Loucy (cell line): ENCODE results near the gene CMTM3.
"Not testable (repeated sequence)": the region's sequence is repeated elsewhere in the genome, so short reads cannot be mapped to it uniquely, and the experiment has no call there.

Experiments
- H2AFZ ChIP-seq: fragments of 200-600 bp; sonication (generic); 2 replicates; pipeline ENCODE4 v1.6.0; 2016; ENCODE audit warnings: antibody characterized with exemption, mild to moderate bottlenecking, low read length, moderate library complexity
- H3F3A ChIP-seq: fragments of 200-600 bp; 2 replicates; pipeline ENCODE4 v1.6.0; 2016; ENCODE audit warnings: antibody characterized with exemption, low read depth, mild to moderate bottlenecking
- H3K27me3 ChIP-seq: fragments of 200-600 bp; sonication (generic); 2 replicates; pipeline ENCODE4 v1.6.1; 2014; ENCODE audit warnings: low read length, mild to moderate bottlenecking; ENCODE audit not compliant: insufficient read depth, poor library complexity, severe bottlenecking
- H3K36me3 ChIP-seq: fragments of 200-600 bp; sonication (generic); 2 replicates; pipeline ENCODE4 v1.6.1; 2016; ENCODE audit warnings: low read length; ENCODE audit not compliant: insufficient read depth
- H3K4me1 ChIP-seq: fragments of 200-600 bp; sonication (generic); 2 replicates; pipeline ENCODE4 v1.5.1; 2014; ENCODE audit warnings: low read length, mild to moderate bottlenecking; ENCODE audit not compliant: insufficient read depth, poor library complexity, severe bottlenecking
- H3K4me2 ChIP-seq: fragments of 200-600 bp; sonication (generic); 2 replicates; pipeline ENCODE4 v1.6.0; 2014; ENCODE audit warnings: antibody characterized with exemption, low read length, low read depth, mild to moderate bottlenecking; ENCODE audit not compliant: poor library complexity, severe bottlenecking
- H3K4me3 ChIP-seq: fragments of 200-600 bp; sonication (generic); 2 replicates; pipeline ENCODE4 v1.5.1; 2014; ENCODE audit warnings: low read length, mild to moderate bottlenecking, mixed read lengths; ENCODE audit not compliant: poor library complexity, severe bottlenecking
- H3K79me2 ChIP-seq: fragments of 200-600 bp; sonication (generic); 2 replicates; pipeline ENCODE4 v1.6.1; 2014; ENCODE audit warnings: low read length; ENCODE audit not compliant: insufficient read depth
- H3K9ac ChIP-seq: fragments of 200-600 bp; sonication (generic); 2 replicates; pipeline ENCODE4 v1.6.0; 2014; ENCODE audit warnings: mild to moderate bottlenecking, low read depth, low read length, moderate library complexity; ENCODE audit not compliant: poor library complexity, severe bottlenecking
- H3K9me2 ChIP-seq: fragments of 200-600 bp; sonication (generic); replicated peaks from 2 replicates; pipeline ENCODE4 v1.6.1; 2016; ENCODE audit warnings: low read depth, low read length, mixed read lengths
- H3K9me3 ChIP-seq: fragments of 200-600 bp; sonication (generic); 2 replicates; pipeline ENCODE4 v1.6.1; 2014; ENCODE audit warnings: mild to moderate bottlenecking, antibody characterized with exemption, low read length, low read depth; ENCODE audit not compliant: insufficient read depth
- H4K20me1 ChIP-seq: fragments of 200-600 bp; sonication (generic); 2 replicates; pipeline ENCODE4 v1.6.0; 2014; ENCODE audit warnings: antibody characterized with exemption, low read length, mild to moderate bottlenecking; ENCODE audit not compliant: insufficient read depth, poor library complexity, severe bottlenecking
- EZH2phosphoT487 ChIP-seq: fragments of 200-600 bp; IDR thresholded peaks from 2 replicates; pipeline ENCODE4 v1.6.1; 2018; ENCODE audit warnings: antibody characterized with exemption, mild to moderate bottlenecking, moderate library complexity, borderline replicate concordance
- TF ChIP-seq, protein P1 (sequence below): fragments of 200-600 bp; sonication (generic); conservative IDR thresholded peaks from 2 replicates; pipeline ENCODE4 v1.5.1; 2014; ENCODE audit warnings: mild to moderate bottlenecking, antibody characterized with exemption, low read length

The CMTM3 gene

DNA sequence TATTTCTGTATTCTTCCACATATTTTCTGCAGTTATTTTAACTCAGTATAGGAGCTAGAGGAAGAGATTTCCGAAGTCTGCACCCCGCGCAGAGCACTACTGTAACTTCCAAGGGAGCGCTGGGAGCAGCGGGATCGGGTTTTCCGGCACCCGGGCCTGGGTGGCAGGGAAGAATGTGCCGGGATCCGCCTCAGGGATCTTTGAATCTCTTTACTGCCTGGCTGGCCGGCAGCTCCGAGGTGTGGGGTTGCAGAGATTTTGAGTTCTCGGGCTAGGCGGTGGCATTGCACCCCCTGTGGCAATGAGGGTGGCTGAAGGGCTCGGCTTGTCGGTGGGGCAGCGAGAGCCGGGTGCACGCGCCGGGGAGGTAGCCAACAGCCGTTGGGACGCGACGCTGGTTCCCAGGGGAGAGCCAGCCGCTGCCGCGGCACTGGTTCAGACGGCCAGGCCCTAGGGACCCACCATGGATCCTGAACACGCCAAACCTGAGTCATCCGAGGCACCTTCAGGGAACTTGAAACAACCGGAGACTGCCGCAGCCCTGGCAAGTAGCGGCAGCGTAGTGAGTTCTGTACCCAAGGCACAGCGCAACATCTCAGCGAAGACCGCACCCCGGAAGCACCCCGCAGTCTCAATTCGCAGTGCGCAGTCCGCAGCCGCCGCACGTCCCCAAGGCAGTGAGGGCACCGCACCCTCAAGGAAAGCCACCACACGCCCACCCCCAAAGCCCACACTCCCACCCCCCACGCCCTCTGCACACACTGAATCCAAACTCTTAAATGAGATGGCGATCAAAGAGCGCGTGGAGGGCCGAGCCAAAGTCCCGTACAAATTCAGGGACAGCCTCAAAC is 38.2 kb upstream of the CMTM3 start, which contains the start of gene CMTM1:
Gene CMTM1 (plus strand): TSS at position 389 of the 851 bp plus-strand sequence. CDS start 75 bp downstream, at position 464.
- Histone ChIP-seq H3K4me3 (no peak within 1 kb of the TSS), H4K20me1 (peaks cover 32% of the 10 kb centered on the region), H3F3A (no peaks in the 10 kb centered on the region; the same call in 1 of the 2 replicates), H3K27me3 (no peaks in the 10 kb centered on the region), H3K79me2 (peaks cover 50% of the 10 kb centered on the region), H3K9me2 (no peaks in the 10 kb centered on the region), H3K9ac (no peak within 1 kb of the TSS), H3K4me2 (no peak within 1 kb of the TSS), H2AFZ (no peak within 1 kb of the TSS), H3K9me3 (no peaks in the 10 kb centered on the region), H3K4me1 (peaks cover 42% of the 10 kb centered on the region), H3K36me3 (peaks cover 39% of the 10 kb centered on the region)
- TF ChIP-seq, protein P1, sequence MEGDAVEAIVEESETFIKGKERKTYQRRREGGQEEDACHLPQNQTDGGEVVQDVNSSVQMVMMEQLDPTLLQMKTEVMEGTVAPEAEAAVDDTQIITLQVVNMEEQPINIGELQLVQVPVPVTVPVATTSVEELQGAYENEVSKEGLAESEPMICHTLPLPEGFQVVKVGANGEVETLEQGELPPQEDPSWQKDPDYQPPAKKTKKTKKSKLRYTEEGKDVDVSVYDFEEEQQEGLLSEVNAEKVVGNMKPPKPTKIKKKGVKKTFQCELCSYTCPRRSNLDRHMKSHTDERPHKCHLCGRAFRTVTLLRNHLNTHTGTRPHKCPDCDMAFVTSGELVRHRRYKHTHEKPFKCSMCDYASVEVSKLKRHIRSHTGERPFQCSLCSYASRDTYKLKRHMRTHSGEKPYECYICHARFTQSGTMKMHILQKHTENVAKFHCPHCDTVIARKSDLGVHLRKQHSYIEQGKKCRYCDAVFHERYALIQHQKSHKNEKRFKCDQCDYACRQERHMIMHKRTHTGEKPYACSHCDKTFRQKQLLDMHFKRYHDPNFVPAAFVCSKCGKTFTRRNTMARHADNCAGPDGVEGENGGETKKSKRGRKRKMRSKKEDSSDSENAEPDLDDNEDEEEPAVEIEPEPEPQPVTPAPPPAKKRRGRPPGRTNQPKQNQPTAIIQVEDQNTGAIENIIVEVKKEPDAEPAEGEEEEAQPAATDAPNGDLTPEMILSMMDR: no peak

DNA sequence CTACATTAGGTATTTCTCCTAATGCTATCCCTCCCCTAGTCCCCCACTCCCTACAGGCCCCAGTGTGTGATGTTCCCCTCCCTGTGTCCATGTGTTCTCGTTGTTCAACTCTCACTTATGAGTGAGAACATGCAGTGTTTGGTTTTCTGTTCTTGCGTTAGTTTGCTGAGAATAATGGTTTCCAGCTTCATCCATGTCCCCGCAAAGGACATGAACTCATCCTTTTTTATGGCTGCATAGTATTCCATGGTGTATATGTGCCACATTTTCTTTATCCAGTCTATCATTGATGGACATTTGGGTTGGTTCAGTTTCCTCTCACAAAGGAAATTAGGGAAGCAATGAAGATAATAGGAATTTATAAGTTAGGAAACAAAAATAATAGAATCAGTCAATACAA is 37.2 kb upstream of the CMTM3 start:
- not testable (repeated sequence) for H3F3A ChIP-seq, H2AFZ ChIP-seq, H3K4me2 ChIP-seq, H3K27me3 ChIP-seq, H3K9me3 ChIP-seq, H3K9ac ChIP-seq, H3K9me2 ChIP-seq, H3K4me3 ChIP-seq
- Histone ChIP-seq H4K20me1 (peaks cover 22% of the 10 kb centered on the region), H3K36me3 (peaks cover 39% of the 10 kb centered on the region), H3K79me2 (peaks cover 40% of the 10 kb centered on the region), H3K4me1 (peaks cover 42% of the 10 kb centered on the region)

DNA sequence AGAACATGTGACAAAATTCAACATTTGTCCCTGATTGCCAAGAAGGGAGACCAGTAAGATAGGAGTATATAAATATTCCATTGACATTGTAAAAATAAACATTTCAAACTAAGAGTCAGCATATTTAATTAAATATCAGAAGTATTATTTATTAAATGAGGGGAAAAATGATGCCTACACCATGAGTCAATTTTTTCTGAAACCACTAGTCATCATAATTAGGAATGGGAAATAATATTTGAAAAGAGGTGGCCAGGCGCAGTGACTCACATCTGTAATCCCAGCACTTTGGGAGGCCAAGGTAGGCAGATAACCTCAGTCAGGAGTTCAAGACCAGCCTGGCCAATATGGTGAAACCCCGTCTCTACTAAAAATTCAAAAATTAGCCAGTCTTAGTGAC is 36.1 kb upstream of the CMTM3 start:
- peaks cover 13% of the 10 kb centered on the region for H4K20me1 ChIP-seq

More for the DNA sequence above, 36.1 kb upstream of the CMTM3 start:
- Histone ChIP-seq H3K79me2 (peaks cover 30% of the 10 kb centered on the region), H3K4me3 (no peak overlapping the region), H3K4me2 (no peak overlapping the region), H3K36me3 (peaks cover 37% of the 10 kb centered on the region), H3K27me3 (no peaks in the 10 kb centered on the region), H3K4me1 (peaks cover 42% of the 10 kb centered on the region), H2AFZ (no peak overlapping the region), H3K9me3 (no peaks in the 10 kb centered on the region), H3K9ac (no peak overlapping the region), H3K9me2 (no peaks in the 10 kb centered on the region), H3F3A (no peaks in the 10 kb centered on the region; the same call in 1 of the 2 replicates)
- no peak for TF ChIP-seq EZH2phosphoT487
- TF ChIP-seq, protein P1: no peak
